ENCODE measurements around the gene HEBP2. TPM values are rescaled to one million over a fixed set of nuclear protein-coding genes. Genes with fewer than 3 reads are reported as not detected.

HEBP2 gene
- total and polyA plus RNA-seq, 2 of the 4 experiments (the other 2 are of a cell fraction) = 3.9 to 6.1 TPM

DNA sequence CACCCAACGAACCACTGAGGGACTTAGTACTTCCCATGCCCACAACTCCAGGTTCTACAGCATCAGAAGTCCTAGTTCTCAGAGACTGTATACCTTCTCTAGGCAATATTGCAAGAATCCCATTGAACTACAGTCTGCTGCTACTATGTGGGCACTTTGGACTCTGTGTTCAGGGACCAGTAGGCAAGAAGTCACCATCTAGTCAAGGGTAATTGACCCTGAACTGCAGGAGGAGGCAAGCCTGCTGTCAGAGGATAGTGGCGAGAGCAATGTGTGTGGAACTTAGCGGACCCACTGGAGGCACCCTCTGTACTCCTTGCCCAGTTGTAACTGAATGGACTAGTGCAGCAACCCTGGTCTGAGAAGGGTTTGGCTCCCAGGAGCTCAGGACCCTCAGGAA is 15.7 kb downstream of the HEBP2 start:
- no peak overlapping the region for H3K27ac ChIP-seq (ENCODE audit: insufficient read depth, low read length)
- no peak overlapping the region for H3K18ac ChIP-seq (ENCODE audit: low read depth, low read length)
- H3K23ac ChIP-seq (ENCODE audit: low read depth, low read length) = no peak overlapping the region
- H4K8ac ChIP-seq (ENCODE audit: low read depth in 2 of 2, low read length in 2 of 2) = no peak overlapping the region
- no peaks in the 10 kb centered on the region for H3K4me1 ChIP-seq (ENCODE audit: control insufficient read depth, insufficient read depth, low read length)
- no peak for TF ChIP-seq MAZ (IDR thresholded peaks at IDR 0.05; ENCODE audit: borderline replicate concordance, low read depth, low read length)
- TF ChIP-seq MXI1 (IDR thresholded peaks at IDR 0.05; ENCODE audit: borderline replicate concordance, low read depth, low read length) = no peak
- TF ChIP-seq RFX5 (IDR thresholded peaks at IDR 0.05; ENCODE audit: low read depth, low read length) = no peak
- no peak for TF ChIP-seq NFE2L2 (IDR thresholded peaks at IDR 0.05; ENCODE audit: low read depth, low read length)
- TF ChIP-seq MAFK (IDR thresholded peaks at IDR 0.05; ENCODE audit: low read depth, low read length) = no peak
- no peak for TF ChIP-seq BHLHE40 (IDR thresholded peaks at IDR 0.05; ENCODE audit: low read depth, low read length)
- no peak for TF ChIP-seq POLR2A (IDR thresholded peaks at IDR 0.05; ENCODE audit: low read depth, low read length)
- TF ChIP-seq SMC3 (IDR thresholded peaks at IDR 0.05; ENCODE audit: low read depth, low read length) = no peak
- TF ChIP-seq, protein P1, sequence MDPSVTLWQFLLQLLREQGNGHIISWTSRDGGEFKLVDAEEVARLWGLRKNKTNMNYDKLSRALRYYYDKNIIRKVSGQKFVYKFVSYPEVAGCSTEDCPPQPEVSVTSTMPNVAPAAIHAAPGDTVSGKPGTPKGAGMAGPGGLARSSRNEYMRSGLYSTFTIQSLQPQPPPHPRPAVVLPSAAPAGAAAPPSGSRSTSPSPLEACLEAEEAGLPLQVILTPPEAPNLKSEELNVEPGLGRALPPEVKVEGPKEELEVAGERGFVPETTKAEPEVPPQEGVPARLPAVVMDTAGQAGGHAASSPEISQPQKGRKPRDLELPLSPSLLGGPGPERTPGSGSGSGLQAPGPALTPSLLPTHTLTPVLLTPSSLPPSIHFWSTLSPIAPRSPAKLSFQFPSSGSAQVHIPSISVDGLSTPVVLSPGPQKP (IDR thresholded peaks at IDR 0.05; ENCODE audit: borderline replicate concordance, low read depth, low read length) = no peak
- TF ChIP-seq, protein P2, sequence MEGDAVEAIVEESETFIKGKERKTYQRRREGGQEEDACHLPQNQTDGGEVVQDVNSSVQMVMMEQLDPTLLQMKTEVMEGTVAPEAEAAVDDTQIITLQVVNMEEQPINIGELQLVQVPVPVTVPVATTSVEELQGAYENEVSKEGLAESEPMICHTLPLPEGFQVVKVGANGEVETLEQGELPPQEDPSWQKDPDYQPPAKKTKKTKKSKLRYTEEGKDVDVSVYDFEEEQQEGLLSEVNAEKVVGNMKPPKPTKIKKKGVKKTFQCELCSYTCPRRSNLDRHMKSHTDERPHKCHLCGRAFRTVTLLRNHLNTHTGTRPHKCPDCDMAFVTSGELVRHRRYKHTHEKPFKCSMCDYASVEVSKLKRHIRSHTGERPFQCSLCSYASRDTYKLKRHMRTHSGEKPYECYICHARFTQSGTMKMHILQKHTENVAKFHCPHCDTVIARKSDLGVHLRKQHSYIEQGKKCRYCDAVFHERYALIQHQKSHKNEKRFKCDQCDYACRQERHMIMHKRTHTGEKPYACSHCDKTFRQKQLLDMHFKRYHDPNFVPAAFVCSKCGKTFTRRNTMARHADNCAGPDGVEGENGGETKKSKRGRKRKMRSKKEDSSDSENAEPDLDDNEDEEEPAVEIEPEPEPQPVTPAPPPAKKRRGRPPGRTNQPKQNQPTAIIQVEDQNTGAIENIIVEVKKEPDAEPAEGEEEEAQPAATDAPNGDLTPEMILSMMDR (conservative IDR thresholded peaks at IDR 0.05; ENCODE audit: low read depth, low read length) = no peak
- no peak for TF ChIP-seq FOS (IDR thresholded peaks at IDR 0.05; ENCODE audit: low read depth, low read length)
- TF ChIP-seq, protein P3, sequence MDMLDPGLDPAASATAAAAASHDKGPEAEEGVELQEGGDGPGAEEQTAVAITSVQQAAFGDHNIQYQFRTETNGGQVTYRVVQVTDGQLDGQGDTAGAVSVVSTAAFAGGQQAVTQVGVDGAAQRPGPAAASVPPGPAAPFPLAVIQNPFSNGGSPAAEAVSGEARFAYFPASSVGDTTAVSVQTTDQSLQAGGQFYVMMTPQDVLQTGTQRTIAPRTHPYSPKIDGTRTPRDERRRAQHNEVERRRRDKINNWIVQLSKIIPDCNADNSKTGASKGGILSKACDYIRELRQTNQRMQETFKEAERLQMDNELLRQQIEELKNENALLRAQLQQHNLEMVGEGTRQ (IDR thresholded peaks at IDR 0.05; ENCODE audit: low read depth, low read length) = no peak
- TF ChIP-seq CEBPB (IDR thresholded peaks at IDR 0.05; ENCODE audit: low read depth, low read length) = no peak
- TF ChIP-seq RCOR1 (IDR thresholded peaks at IDR 0.05; ENCODE audit: insufficient replicate concordance, low read length) = no peak
- TF ChIP-seq CHD1 (IDR thresholded peaks at IDR 0.05; ENCODE audit: low read depth, low read length) = no peak
- no peak for TF ChIP-seq RAD21 (IDR thresholded peaks at IDR 0.05; ENCODE audit: low read length)
- no peak overlapping the region for H3K4me3 ChIP-seq (ENCODE audit: insufficient read depth, low read depth, low read length)
- no peak overlapping the region for H2BK120ac ChIP-seq (ENCODE audit: low read depth, low read length)
- H3K9ac ChIP-seq (ENCODE audit: low read depth, low read length) = no peak overlapping the region
- ChIA-PET CTCF (interaction anchor here (1.6 kb wide), 1 partner anchor 90 kb away, joined by 3 read pairs; no protein-coding TSS in a partner anchor), POLR2A (ENCODE audit: unreplicated experiment) (interaction anchor here (0.6 kb wide), 1 partner anchor 17 kb away, joined by 3 read pairs; no protein-coding TSS in a partner anchor)
- no peak overlapping the region for H2BK15ac ChIP-seq (ENCODE audit: low read depth, low read length)
- no peak overlapping the region for H4K91ac ChIP-seq (ENCODE audit: insufficient read depth, low read depth, low read length)
- 100% methylated on average over 1 of the region's 3 CpGs; no CpG with 5 or more reads in 1 of the 2 experiments for WGBS, 2 experiments (ENCODE audit: extremely low coverage in 2 of 2, insufficient read length in 1 of 2)
- no peak for ATAC-seq (ENCODE audit: low read depth)
- no peak for DNase-seq
- no peak overlapping the region for H2BK5ac ChIP-seq (ENCODE audit: low read depth, low read length, poor library complexity, severe bottlenecking)
- peaks cover 2% of the 10 kb centered on the region; the same call in 1 of the 2 replicates for H3K9me1 ChIP-seq (ENCODE audit: insufficient read depth, low read length)
- no peaks in the 10 kb centered on the region for H3K27me3 ChIP-seq (ENCODE audit: control insufficient read depth, insufficient read depth, low read length)
- no peak overlapping the region for H2AK5ac ChIP-seq (ENCODE audit: low read depth, low read length)
- no peak overlapping the region for H3K14ac ChIP-seq (replicated peaks; ENCODE audit: low read depth, low read length)
- no peak overlapping the region for H3K4me2 ChIP-seq (ENCODE audit: low read depth, low read length)
- in situ Hi-C loops (cut with MboI; ENCODE audit: low sequenced_read_pairs) (loop anchor here (25.0 kb wide), 1 partner anchor 582 kb away; no protein-coding TSS in a partner anchor), dilution Hi-C loops (cut with HindIII; ENCODE audit: low sequenced_read_pairs, unreplicated experiment) (no loop called here), intact Hi-C loops (cut with micrococcal nuclease) (loop anchor here (10.0 kb wide), 1 partner anchor 275 kb away; no protein-coding TSS in a partner anchor)
- no peak overlapping the region for H2BK20ac ChIP-seq (ENCODE audit: low read depth, low read length)
- no TSS peak for BruUV-seq (replicated peaks)
- H3K56ac ChIP-seq (ENCODE audit: extremely low read depth, insufficient read depth, low read length) = no peak overlapping the region
- H2AFZ ChIP-seq (replicated peaks; ENCODE audit: low read length, poor library complexity) = no peak overlapping the region
- H3K9me3 ChIP-seq (ENCODE audit: control insufficient read depth, insufficient read depth, low read length) = no peaks in the 10 kb centered on the region
- no peak overlapping the region for H3K4ac ChIP-seq (ENCODE audit: low read depth, low read length)
- H3K79me1 ChIP-seq (ENCODE audit: low read depth in 1 of 2, low read length in 2 of 2) = no peaks in the 10 kb centered on the region
- H3K36me3 ChIP-seq (ENCODE audit: control insufficient read depth, insufficient read depth, low read length) = peaks cover 13% of the 10 kb centered on the region
- no peak overlapping the region for H2AK9ac ChIP-seq (replicated peaks; ENCODE audit: low read depth, low read length, poor library complexity)
- H4K20me1 ChIP-seq (ENCODE audit: insufficient read depth, low read length) = no peaks in the 10 kb centered on the region; the same call in 1 of the 2 replicates
- no peak overlapping the region for H4K5ac ChIP-seq (ENCODE audit: low read depth, low read length)
